ACC112 (cell line): ENCODE data around the gene UQCC5.

Source experiments
- H2AFZ ChIP-seq: fragments of 200-600 bp; sonication (generic); one replicate; pipeline ENCODE4 v1.6.0; 2017; ENCODE audit warnings: antibody characterized with exemption, low read length; ENCODE audit not compliant: unreplicated experiment
- H3K27ac ChIP-seq: fragments of 200-600 bp; sonication (generic); 2 replicates; pipeline ENCODE4 v1.5.1; 2014; ENCODE audit warnings: low read depth, mild to moderate bottlenecking, antibody characterized with exemption, low read length, moderate library complexity
- H3K27me3 ChIP-seq: fragments of 200-600 bp; sonication (generic); 2 replicates; pipeline ENCODE4 v1.6.1; 2014; ENCODE audit warnings: mild to moderate bottlenecking, antibody characterized with exemption, low read length, moderate library complexity, mixed read lengths; ENCODE audit not compliant: insufficient read depth
- H3K36me3 ChIP-seq: fragments of 200-600 bp; sonication (generic); 2 replicates; pipeline ENCODE4 v1.6.1; 2016; ENCODE audit warnings: mild to moderate bottlenecking, antibody characterized with exemption, low read length, moderate library complexity, mixed read lengths; ENCODE audit not compliant: insufficient read depth
- H3K4me1 ChIP-seq: fragments of 200-600 bp; sonication (generic); one replicate; pipeline ENCODE4 v1.6.1; 2016; ENCODE audit warnings: low read length, mixed read lengths; ENCODE audit not compliant: insufficient read depth, unreplicated experiment, control insufficient read depth
- H3K4me3 ChIP-seq: fragments of 200-600 bp; sonication (generic); 2 replicates; pipeline ENCODE4 v1.5.1; 2014; ENCODE audit warnings: mild to moderate bottlenecking, low read depth, low read length
- H3K79me2 ChIP-seq: fragments of 200-600 bp; sonication (generic); one replicate; pipeline ENCODE4 v1.6.0; 2016; ENCODE audit warnings: low read length; ENCODE audit not compliant: control insufficient read depth, unreplicated experiment, insufficient read depth

The UQCC5 gene

GRCh38 chr3:52536369-52537164 lies at the start of gene UQCC5:
UQCC5 (plus strand) TSS chr3:52536605; CDS start chr3:52536756, 151 bp downstream.
- Histone ChIP-seq H3K4me1 (peaks cover 47% of the 10 kb centered on the region), H3K36me3 (peaks cover 16% of the 10 kb centered on the region; the same call in 1 of the 2 replicates), H3K27ac (peak within 1 kb of the TSS; percentile 77), H3K27me3 (no peaks in the 10 kb centered on the region), H3K4me3 (peak within 1 kb of the TSS; percentile 94), H3K79me2 (peaks cover 68% of the 10 kb centered on the region), H2AFZ (peak within 1 kb of the TSS; percentile 47)

- Histone ChIP-seq H3K27me3 (no peaks in the 10 kb centered on the region), H3K4me3 (no peak overlapping the region), H3K27ac (no peak overlapping the region), H3K36me3 (peaks cover 7% of the 10 kb centered on the region; the same call in 1 of the 2 replicates), H3K79me2 (no peaks in the 10 kb centered on the region), H2AFZ (no peak overlapping the region), H3K4me1 (no peaks in the 10 kb centered on the region)
Measured at GRCh38 chr3:52487050-52487787, 49.2 kb upstream of the UQCC5 start.

GRCh38 chr3:52487788-52488691 lies 48.4 kb upstream of the UQCC5 start:
- no peaks in the 10 kb centered on the region for H3K79me2 ChIP-seq
- no peak overlapping the region for H3K4me3 ChIP-seq
- no peaks in the 10 kb centered on the region for H3K27me3 ChIP-seq
- no peaks in the 10 kb centered on the region for H3K4me1 ChIP-seq
- no peak overlapping the region for H2AFZ ChIP-seq
- peaks cover 3% of the 10 kb centered on the region; the same call in 1 of the 2 replicates for H3K36me3 ChIP-seq
- H3K27ac ChIP-seq: no peak overlapping the region

GRCh38 chr3:52488746-52489145 lies 47.7 kb upstream of the UQCC5 start:
- no peak overlapping the region for H2AFZ ChIP-seq
- peaks cover 3% of the 10 kb centered on the region; the same call in 1 of the 2 replicates for H3K36me3 ChIP-seq
- H3K79me2 ChIP-seq: no peaks in the 10 kb centered on the region
- H3K27me3 ChIP-seq: no peaks in the 10 kb centered on the region
- no peak overlapping the region for H3K27ac ChIP-seq
- H3K4me3 ChIP-seq: no peak overlapping the region
- no peaks in the 10 kb centered on the region for H3K4me1 ChIP-seq

- no peak overlapping the region for H3K4me3 ChIP-seq
- no peak overlapping the region for H3K27ac ChIP-seq
- no peaks in the 10 kb centered on the region for H3K27me3 ChIP-seq
- H3K79me2 ChIP-seq: no peaks in the 10 kb centered on the region
- H2AFZ ChIP-seq: no peak overlapping the region
- H3K36me3 ChIP-seq: peaks cover 3% of the 10 kb centered on the region; the same call in 1 of the 2 replicates
- H3K4me1 ChIP-seq: no peaks in the 10 kb centered on the region
Measured at GRCh38 chr3:52489453-52489852, 47.0 kb upstream of the UQCC5 start.

- Histone ChIP-seq H2AFZ (no peak overlapping the region), H3K4me1 (peaks cover under 1% of the 10 kb centered on the region), H3K27ac (no peak overlapping the region), H3K36me3 (peaks cover 3% of the 10 kb centered on the region; the same call in 1 of the 2 replicates), H3K79me2 (no peaks in the 10 kb centered on the region), H3K4me3 (no peak overlapping the region), H3K27me3 (no peaks in the 10 kb centered on the region)
Measured at GRCh38 chr3:52490035-52490938, 46.1 kb upstream of the UQCC5 start.

- Histone ChIP-seq H3K27me3 (no peaks in the 10 kb centered on the region), H3K27ac (no peak overlapping the region), H3K79me2 (no peaks in the 10 kb centered on the region), H3K4me1 (peaks cover 8% of the 10 kb centered on the region), H3K4me3 (no peak overlapping the region), H3K36me3 (peaks cover 3% of the 10 kb centered on the region; the same call in 1 of the 2 replicates), H2AFZ (no peak overlapping the region)
Measured at GRCh38 chr3:52490939-52491526, 45.4 kb upstream of the UQCC5 start.

- Histone ChIP-seq H3K36me3 (peaks cover 3% of the 10 kb centered on the region; the same call in 1 of the 2 replicates), H2AFZ (no peak overlapping the region), H3K27me3 (no peaks in the 10 kb centered on the region), H3K4me1 (peaks cover 12% of the 10 kb centered on the region), H3K4me3 (no peak overlapping the region), H3K27ac (no peak overlapping the region), H3K79me2 (no peaks in the 10 kb centered on the region)
Measured at GRCh38 chr3:52492059-52492458, 44.3 kb upstream of the UQCC5 start.

- Histone ChIP-seq H3K27me3 (no peaks in the 10 kb centered on the region), H2AFZ (no peak overlapping the region), H3K36me3 (peaks cover 3% of the 10 kb centered on the region; the same call in 1 of the 2 replicates), H3K27ac (no peak overlapping the region), H3K4me3 (no peak overlapping the region), H3K4me1 (peaks cover 17% of the 10 kb centered on the region), H3K79me2 (no peaks in the 10 kb centered on the region)
Measured at GRCh38 chr3:52493232-52494017, 43.0 kb upstream of the UQCC5 start.
